Psoas muscle (tissue), 8 donors: ENCODE measurements around the gene SLC4A3. TPM values are rescaled to one million over a fixed set of nuclear protein-coding genes. Genes with fewer than 3 reads are reported as not detected.

Experiments
- ATAC-seq, 4 donors: fragments of 200-7000 bp; cut with Tn5 transposase; one replicate each; pipeline ENCODE4 v1.9.1; 2020; ENCODE audit warnings: moderate library complexity in 3 of 4, mild to moderate bottlenecking in 2 of 4
- DNase-seq, 2 donors: peaks; one replicate each; pipeline ENCODE4 v3.0.0-alpha.2; 2020
- H3K27ac ChIP-seq: fragments of 200-600 bp; one replicate; pipeline ENCODE4 v1.8.0; 2022
- H3K27me3 ChIP-seq, 3 donors: fragments of 200-600 bp in 1 of 3; one replicate each; pipeline versions ENCODE4 v1.6.1 to v1.8.0; 2013 to 2022; ENCODE audit warnings: low read length in 2 of 3, mild to moderate bottlenecking in 2 of 3, moderate library complexity in 1 of 3; ENCODE audit not compliant: insufficient read depth in 3 of 3
- H3K36me3 ChIP-seq, 2 donors: fragments of 200-600 bp in 1 of 2; one replicate each; pipeline versions ENCODE4 v1.6.1 to v1.8.0; 2013 to 2022; ENCODE audit warnings: low read depth in 1 of 2, mild to moderate bottlenecking in 1 of 2, moderate library complexity in 1 of 2; ENCODE audit not compliant: insufficient read depth in 1 of 2
- H3K4me1 ChIP-seq: fragments of 200-600 bp; one replicate; pipeline ENCODE4 v1.8.0; 2022
- H3K4me3 ChIP-seq: fragments of 200-600 bp; one replicate; pipeline ENCODE4 v1.8.0; 2022; ENCODE audit warnings: mild to moderate bottlenecking
- H3K9me3 ChIP-seq: fragments of 200-600 bp; one replicate; pipeline ENCODE4 v1.8.0; 2022
- CTCF ChIP-seq: fragments of 200-600 bp; IDR thresholded peaks from one replicate; pipeline ENCODE4 v1.8.0; 2022; ENCODE audit warnings: antibody characterized with exemption
- WGBS, 3 donors: extraction: QIAGEN DNeasy Blood & Tissue Kit; methylation state at CpG; one replicate each; pipeline versions ENCODE4 v1.1.6 to v1.1.7; 2013; 5-methylcytosine and 5-hydroxymethylcytosine counted together
- intact Hi-C, 2 donors: fragments of 100-400 bp; cut with DNase I; formaldehyde crosslinking; loops; one replicate each; pipeline versions ENCODE4 v1.11.0 to v1.14.2; 2022
- polyA plus RNA-seq, 3 donors: library from polyadenylated mRNA; stranded (reverse); fragments of 200-250 nt; gene quantifications; one replicate each; pipeline ENCODE4 v1.2.3, GENCODE V29; 2013
- total RNA-seq, 4 donors: library from RNA; stranded (reverse); fragmentation: NEBNext Ultra II Directional in 2 of 4; extraction: Animal tissue kit (Norgen Biotek cat#: 25700) in 2 of 4; gene quantifications; one replicate each; pipeline versions ENCODE4 v1.2.1 to v1.2.4, GENCODE V29; 2021 to 2023
- donor health status: healthy with polysubstance abuse.
- donor health status: DM: no; HTN: no; CAD: no; lungs with moderate emphysema.
- donor health status: Bipolar disorder and iron deficiency.
- donor health status: healthy.
- donor health status: DM: yes; HTN: yes; CAD: no.
- donor health status: DM: no; HTN: no; CAD: no.
- donor health status: DM: no; HTN: no; CAD: no.
- donor health status: DM: yes; HTN: yes; CAD: no.

SLC4A3 gene
- total and polyA plus RNA-seq, 7 donors, result 0.40 to 1.4 (median 0.60) TPM

GRCh38 chr2:219636941-219637841 is 9.8 kb downstream of the SLC4A3 start:
- no peaks in the 10 kb centered on the region for H3K36me3 ChIP-seq

DNA sequence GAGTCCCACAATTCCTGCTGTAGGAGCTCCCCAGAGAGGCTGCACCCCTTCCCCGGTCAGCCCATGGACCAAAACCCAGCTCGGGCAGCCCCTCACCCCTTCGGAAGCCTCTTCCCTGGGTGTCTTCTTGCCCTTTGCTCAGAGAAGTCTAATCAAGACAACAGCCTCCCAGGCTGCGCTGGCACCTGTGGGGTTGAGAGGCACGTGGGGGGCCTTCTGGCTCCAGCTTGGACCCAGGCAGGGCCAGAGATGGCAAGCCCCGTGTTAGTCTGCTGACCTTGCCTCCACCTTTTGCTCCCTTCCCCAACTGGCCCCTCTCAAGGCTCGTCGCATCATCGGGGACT is 10.4 kb downstream of the SLC4A3 start:
- Histone ChIP-seq H3K4me1 (no peaks in the 10 kb centered on the region), H3K9me3 (no peaks in the 10 kb centered on the region), H3K27me3 (no peaks in the 10 kb centered on the region), H3K27ac (no peak overlapping the region), H3K36me3 (no peaks in the 10 kb centered on the region), H3K4me3 (no peak overlapping the region)
- DNase-seq (no peak), ATAC-seq (no peak)
- 84 to 92% (median 91%) methylated on average over 9 of the region's 9 CpGs for WGBS, 3 donors
- TF ChIP-seq CTCF, result no peak
- intact Hi-C loops, result loop anchor here in 1 of 2 donors (5.0 kb wide), 1 partner anchor 36 kb away; no protein-coding TSS in a partner anchor

More at GRCh38 chr2:219636941-219637841, 9.8 kb downstream of the SLC4A3 start:
- Histone ChIP-seq H3K4me1 (no peaks in the 10 kb centered on the region), H3K27me3 (no peaks in the 10 kb centered on the region), H3K4me3 (no peak overlapping the region), H3K9me3 (no peaks in the 10 kb centered on the region), H3K27ac (no peak overlapping the region)
- no peak for DNase-seq
- intact Hi-C loops, result loop anchor here in 1 of 2 donors (1.0 to 5.0 kb wide), 2 partner anchors 12 to 35 kb away; no protein-coding TSS in a partner anchor
- WGBS, 3 donors, result 75 to 86% (median 80%) methylated on average over 11 to 13 of the region's 13 CpGs
- TF ChIP-seq CTCF, result no peak
- ATAC-seq, result no peak

GRCh38 chr2:219638217-219638947 is 11.0 kb downstream of the SLC4A3 start:
- Histone ChIP-seq H3K36me3 (no peaks in the 10 kb centered on the region), H3K9me3 (no peaks in the 10 kb centered on the region), H3K27ac (no peak overlapping the region), H3K4me1 (no peaks in the 10 kb centered on the region), H3K4me3 (no peak overlapping the region), H3K27me3 (no peaks in the 10 kb centered on the region)
- no peak for DNase-seq
- intact Hi-C loops, result loop anchor here in 1 of 2 donors (5.0 kb wide), 1 partner anchor 36 kb away; no protein-coding TSS in a partner anchor
- WGBS, 3 donors, result 85 to 88% (median 87%) methylated on average over 17 of the region's 17 CpGs
- no peak for TF ChIP-seq CTCF
- ATAC-seq, result no peak

DNA sequence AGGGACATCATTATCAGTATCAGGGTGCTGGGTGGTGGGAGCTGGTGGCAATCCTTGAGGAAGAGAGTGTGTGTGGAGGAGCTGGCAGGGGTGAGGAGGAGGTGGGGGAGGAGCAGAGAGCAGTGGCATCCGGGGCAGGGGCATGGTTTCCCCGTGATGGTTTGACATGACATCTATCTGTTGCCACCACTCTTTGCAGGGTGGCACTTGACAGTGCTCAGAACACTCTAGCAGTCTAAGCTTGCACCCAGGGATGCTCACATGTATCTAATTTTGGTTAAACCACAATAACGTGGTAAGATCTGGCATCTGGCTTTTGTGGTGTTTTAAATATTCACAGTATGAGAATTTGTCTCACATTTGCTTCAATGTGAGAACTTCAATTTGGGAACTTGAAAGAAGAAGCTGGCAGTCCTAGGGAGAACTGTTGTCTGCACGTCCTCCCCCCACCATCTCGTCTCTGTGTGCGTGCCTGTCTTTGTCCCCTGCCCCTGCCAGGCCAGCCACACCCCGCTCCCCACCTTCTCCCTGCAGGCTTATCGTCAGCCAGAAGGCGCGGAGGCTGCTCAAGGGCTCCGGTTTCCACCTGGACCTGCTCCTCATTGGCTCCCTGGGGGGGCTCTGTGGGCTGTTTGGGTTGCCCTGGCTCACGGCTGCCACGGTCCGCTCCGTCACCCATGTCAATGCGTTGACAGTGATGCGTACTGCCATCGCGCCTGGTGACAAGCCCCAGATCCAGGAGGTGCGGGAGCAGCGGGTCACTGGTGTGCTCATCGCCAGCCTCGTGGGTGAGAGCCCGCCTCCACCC is 11.7 kb downstream of the SLC4A3 start:
- intact Hi-C loops, result loop anchor here in 1 of 2 donors (5.0 kb wide), 1 partner anchor 37 kb away; no protein-coding TSS in a partner anchor

More for the DNA sequence above, 11.7 kb downstream of the SLC4A3 start:
- WGBS, 3 donors, result 82 to 86% (median 85%) methylated on average over 23 to 24 of the region's 24 CpGs
- H3K4me1 ChIP-seq, result no peaks in the 10 kb centered on the region
- H3K4me3 ChIP-seq, result no peak overlapping the region
- no peaks in the 10 kb centered on the region for H3K36me3 ChIP-seq
- no peaks in the 10 kb centered on the region for H3K9me3 ChIP-seq
- no peak for TF ChIP-seq CTCF
- no peak overlapping the region for H3K27ac ChIP-seq
- no peaks in the 10 kb centered on the region for H3K27me3 ChIP-seq
- ATAC-seq (no peak), DNase-seq (no peak)
